HCT116 (cell line): ENCODE measurements around the gene TSEN34. TPM values are rescaled to one million over a fixed set of nuclear protein-coding genes. Genes with fewer than 3 reads are reported as not detected.

Experiments used
- ATAC-seq: fragments of 200-7000 bp; cut with Tn5 transposase; 2 replicates; pipeline ENCODE4 v1.9.1; 2020; ENCODE audit warnings: mild to moderate bottlenecking, moderate library complexity
- BruUV-seq: library from RNA; stranded (reverse); fragments of 400-500 nt; replicated peaks from 2 replicates; lab custom pipeline; 2021; lab: Mats Ljungman, UMichigan
- CTCF ChIA-PET: fragments of 300-600 bp; sonication (Branson Sonifier 250); formaldehyde crosslinking; loops from one replicate; lab custom pipeline; 2021; ENCODE audit warnings: antibody characterized with exemption; lab: Charles Lee
- POLR2A ChIA-PET: fragments of 300-600, 350-600 bp; sonication (Branson Sonifier 250); formaldehyde crosslinking; loops from one replicate; lab custom pipeline; 2021; ENCODE audit warnings: antibody characterized with exemption; lab: Charles Lee
- RAD21 ChIA-PET, 2 experiments: fragments of 300-600 bp; sonication (Branson Sonifier 250); formaldehyde crosslinking; loops; one replicate each; lab custom pipeline; 2023; ENCODE audit warnings: low total read pairs in 2 of 2; ENCODE audit not compliant: uncharacterized antibody in 2 of 2, unreplicated experiment in 2 of 2, low non-redundant PET in 1 of 2; lab: Charles Lee
- DNase-seq: peaks from one replicate; pipeline ENCODE4 v3.0.0-alpha.2; 2010; ENCODE audit warnings: low read depth, low spot score
- H2AFZ ChIP-seq: fragments of 200-600 bp; shearing (Covaris generic), sonication (generic); 2 replicates; pipeline ENCODE4 v1.6.1; 2017; ENCODE audit warnings: low read depth, mixed run types, mixed read lengths, antibody characterized with exemption, low read length; ENCODE audit not compliant: poor library complexity, severe bottlenecking
- H3K27ac ChIP-seq: 2 replicates; pipeline ENCODE4 v1.5.1; 2012; ENCODE audit warnings: low read depth, low read length
- H3K27me3 ChIP-seq: fragments of 200-600 bp; sonication (generic); 2 replicates; pipeline ENCODE4 v1.6.1; 2016; ENCODE audit warnings: mixed run types, low read length, mixed read lengths; ENCODE audit not compliant: insufficient read depth
- H3K36me3 ChIP-seq, 2 experiments: fragments of 200-500 bp in 1 of 2; fragments of 200-600 bp in 1 of 2; sonication (Bioruptor generic) in 1 of 2; sonication (generic) in 1 of 2; 2 replicates each; pipeline versions ENCODE4 v1.5.1 to v1.6.1; 2014 to 2016; ENCODE audit warnings: low read length in 2 of 2, inconsistent platforms in 1 of 2, mixed read lengths in 1 of 2, mixed run types in 1 of 2; ENCODE audit not compliant: insufficient read depth in 2 of 2, control insufficient read depth in 1 of 2
- H3K4me1 ChIP-seq, 2 experiments: fragments of 200-600 bp in 1 of 2; sonication (generic) in 1 of 2; 2 replicates each; pipeline versions ENCODE4 v1.5.1 to v1.6.1; 2012 to 2017; ENCODE audit warnings: low read length in 2 of 2, inconsistent platforms in 1 of 2, mild to moderate bottlenecking in 1 of 2, mixed read lengths in 1 of 2, mixed run types in 1 of 2, moderate library complexity in 1 of 2; ENCODE audit not compliant: insufficient read depth in 2 of 2, control insufficient read depth in 1 of 2
- H3K4me2 ChIP-seq: fragments of 200-600 bp; sonication (generic); 2 replicates; pipeline ENCODE4 v1.6.1; 2017; ENCODE audit warnings: mixed run types, low read length, mixed read lengths
- H3K4me3 ChIP-seq, 2 experiments: fragments of 200-600 bp in 1 of 2; sonication (generic) in 1 of 2; replicated peaks in 1 of 2; 2 replicates each; pipeline ENCODE4 v1.5.1; 2011 to 2016; ENCODE audit warnings: low read length in 2 of 2, control low read depth in 1 of 2, low read depth in 1 of 2, mild to moderate bottlenecking in 1 of 2, mixed read lengths in 1 of 2, mixed run types in 1 of 2
- H3K79me2 ChIP-seq: fragments of 200-600 bp; sonication (generic); 2 replicates; pipeline ENCODE4 v1.6.1; 2017; ENCODE audit warnings: mild to moderate bottlenecking, mixed run types, low read length, moderate library complexity, mixed read lengths; ENCODE audit not compliant: insufficient read depth
- H3K9ac ChIP-seq: fragments of 200-600 bp; sonication (generic); 2 replicates; pipeline ENCODE4 v1.6.1; 2016; ENCODE audit warnings: low read length, mixed read lengths
- H3K9me2 ChIP-seq: fragments of 200-600 bp; sonication (generic), shearing (Covaris generic); 2 replicates; pipeline ENCODE4 v1.6.1; 2017; ENCODE audit warnings: mixed run types, mild to moderate bottlenecking, moderate library complexity; ENCODE audit not compliant: insufficient read depth
- H3K9me3 ChIP-seq, 2 experiments: fragments of 200-500 bp in 1 of 2; fragments of 200-600 bp in 1 of 2; sonication (Bioruptor generic) in 1 of 2; sonication (generic) in 1 of 2; 2 replicates each; pipeline ENCODE4 v1.6.1; 2014 to 2017; ENCODE audit warnings: low read length in 2 of 2, mixed read lengths in 2 of 2, inconsistent platforms in 1 of 2, low read depth in 1 of 2, mild to moderate bottlenecking in 1 of 2, mixed run types in 1 of 2, moderate library complexity in 1 of 2; ENCODE audit not compliant: control insufficient read depth in 1 of 2, insufficient read depth in 1 of 2
- H4K20me1 ChIP-seq: fragments of 200-600 bp; sonication (generic), shearing (Covaris generic); 2 replicates; pipeline ENCODE4 v1.6.1; 2017; ENCODE audit warnings: mixed run types, mild to moderate bottlenecking, moderate library complexity; ENCODE audit not compliant: insufficient read depth
- FOSL1 ChIP-seq: IDR thresholded peaks from 2 replicates; pipeline ENCODE4 v1.6.1; 2012; ENCODE audit warnings: low read depth
- SIN3A ChIP-seq: IDR thresholded peaks from 2 replicates; pipeline ENCODE4 v1.6.1; 2012; ENCODE audit warnings: low read depth
- SP1 ChIP-seq: IDR thresholded peaks from 2 replicates; pipeline ENCODE4 v1.6.1; 2012; ENCODE audit warnings: low read depth
- SRF ChIP-seq: IDR thresholded peaks from 2 replicates; pipeline ENCODE4 v1.6.1; 2012; ENCODE audit warnings: low read depth
- ZNF274 ChIP-seq: fragments of 200-500 bp; sonication (Bioruptor generic); IDR thresholded peaks from 2 replicates; pipeline ENCODE4 v1.6.1; 2014; ENCODE audit warnings: mild to moderate bottlenecking, low read depth, low read length, inconsistent platforms
- intact Hi-C: fragments of 100-400 bp; cut with micrococcal nuclease; formaldehyde crosslinking; loops from 2 replicates; pipeline ENCODE4 v1.10.0; 2022
- total RNA-seq: library from RNA; stranded (reverse); gene quantifications from one replicate; pipeline ENCODE4 v1.2.1, GENCODE V29; 2021; ENCODE audit not compliant: unreplicated experiment
- TF ChIP-seq, protein P1 (sequence below), 3 experiments: fragments of 200-600 bp in 1 of 3; sonication (generic) in 1 of 3; IDR thresholded peaks in 2 of 3; conservative IDR thresholded peaks in 1 of 3; 2 replicates each; pipeline ENCODE4 v1.5.1; 2012 to 2017; ENCODE audit warnings: low read depth in 2 of 3, low read length in 2 of 3, antibody characterized with exemption in 1 of 3, borderline replicate concordance in 1 of 3, control low read depth in 1 of 3, mild to moderate bottlenecking in 1 of 3, mixed read lengths in 1 of 3, mixed run types in 1 of 3, moderate library complexity in 1 of 3; ENCODE audit not compliant: insufficient read depth in 1 of 3

Gene TSEN34
- total RNA-seq, 1 experiment from 2014 or later, result 99.9 TPM

GRCh38 chr19:54204767-54205468 is 13.8 kb downstream of the TSEN34 start (continued):
- TF ChIP-seq, protein P1, sequence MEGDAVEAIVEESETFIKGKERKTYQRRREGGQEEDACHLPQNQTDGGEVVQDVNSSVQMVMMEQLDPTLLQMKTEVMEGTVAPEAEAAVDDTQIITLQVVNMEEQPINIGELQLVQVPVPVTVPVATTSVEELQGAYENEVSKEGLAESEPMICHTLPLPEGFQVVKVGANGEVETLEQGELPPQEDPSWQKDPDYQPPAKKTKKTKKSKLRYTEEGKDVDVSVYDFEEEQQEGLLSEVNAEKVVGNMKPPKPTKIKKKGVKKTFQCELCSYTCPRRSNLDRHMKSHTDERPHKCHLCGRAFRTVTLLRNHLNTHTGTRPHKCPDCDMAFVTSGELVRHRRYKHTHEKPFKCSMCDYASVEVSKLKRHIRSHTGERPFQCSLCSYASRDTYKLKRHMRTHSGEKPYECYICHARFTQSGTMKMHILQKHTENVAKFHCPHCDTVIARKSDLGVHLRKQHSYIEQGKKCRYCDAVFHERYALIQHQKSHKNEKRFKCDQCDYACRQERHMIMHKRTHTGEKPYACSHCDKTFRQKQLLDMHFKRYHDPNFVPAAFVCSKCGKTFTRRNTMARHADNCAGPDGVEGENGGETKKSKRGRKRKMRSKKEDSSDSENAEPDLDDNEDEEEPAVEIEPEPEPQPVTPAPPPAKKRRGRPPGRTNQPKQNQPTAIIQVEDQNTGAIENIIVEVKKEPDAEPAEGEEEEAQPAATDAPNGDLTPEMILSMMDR (IDR thresholded peaks at IDR 0.05 in 2 of 3, conservative IDR thresholded peaks at IDR 0.05 in 1 of 3; ENCODE audit: borderline replicate concordance in 1 of 3, insufficient read depth in 1 of 3, low read depth in 2 of 3, low read length in 2 of 3), result no peak
- TF ChIP-seq ZNF274, result no peak

DNA sequence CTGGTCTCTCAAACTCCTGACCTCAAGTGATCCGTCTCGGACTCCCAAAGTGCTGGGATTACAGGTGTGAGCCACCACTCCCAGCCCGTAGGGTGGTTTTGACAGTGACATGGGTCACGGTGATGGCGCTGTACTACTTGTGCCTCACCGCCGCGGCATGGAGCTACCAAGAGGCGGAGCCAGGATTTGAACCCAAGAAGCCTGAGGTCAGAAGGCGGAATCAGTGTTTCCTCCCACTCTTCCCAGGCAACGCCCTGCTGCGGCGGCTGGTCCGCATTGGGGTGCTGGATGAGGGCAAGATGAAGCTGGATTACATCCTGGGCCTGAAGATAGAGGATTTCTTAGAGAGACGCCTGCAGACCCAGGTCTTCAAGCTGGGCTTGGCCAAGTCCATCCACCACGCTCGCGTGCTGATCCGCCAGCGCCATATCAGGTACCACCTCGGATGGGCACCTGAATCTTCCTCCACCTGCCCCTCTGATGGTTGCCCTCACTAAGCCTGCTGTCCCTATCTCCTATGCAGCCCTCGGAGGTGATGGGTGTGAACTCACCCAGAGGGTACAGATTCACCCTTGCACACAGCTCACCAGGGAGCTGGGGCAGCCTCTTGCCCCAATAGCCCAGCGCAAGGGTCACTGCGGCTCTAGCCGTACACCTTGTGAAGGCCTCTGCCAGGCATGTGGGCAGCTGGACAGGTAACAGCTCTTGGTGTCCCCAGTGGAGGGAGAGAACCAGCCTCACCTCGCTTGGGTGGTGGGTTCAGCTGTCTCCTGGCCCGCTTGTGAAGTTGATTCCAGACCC is 15.1 kb downstream of the TSEN34 start:
- Histone ChIP-seq H3K79me2 (peaks cover 68% of the 10 kb centered on the region), H4K20me1 (peaks cover 73% of the 10 kb centered on the region; the same call in 1 of the 2 replicates), H2AFZ (no peak overlapping the region), H3K27me3 (no peaks in the 10 kb centered on the region), H3K9ac (peak overlapping the region; percentile 18; the same call in 1 of the 2 replicates), H3K4me3 (no peak overlapping the region), H3K27ac (no peak overlapping the region), H3K4me1 (peaks cover 18 to 63% of the 10 kb centered on the region in 2 experiments), H3K9me3 (no peaks in the 10 kb centered on the region), H3K4me2 (no peak overlapping the region), H3K36me3 (peaks cover 55 to 70% of the 10 kb centered on the region in 2 experiments), H3K9me2 (no peaks in the 10 kb centered on the region)
- no peak for DNase-seq
- intact Hi-C loops, result no loop called here
- no peak for TF ChIP-seq ZNF274
- TF ChIP-seq SRF, result no peak
- no peak for TF ChIP-seq SIN3A
- no peak for TF ChIP-seq FOSL1
- TF ChIP-seq, protein P1 (IDR thresholded peaks at IDR 0.05 in 2 of 3, conservative IDR thresholded peaks at IDR 0.05 in 1 of 3; ENCODE audit: borderline replicate concordance in 1 of 3, insufficient read depth in 1 of 3, low read depth in 2 of 3, low read length in 2 of 3), result no peak
- TF ChIP-seq SP1, result no peak
- no TSS peak for BruUV-seq
- ATAC-seq, result no peak
- POLR2A ChIA-PET, result interaction anchor here (1.7 to 2.5 kb wide), 2 partner anchors 12 to 16 kb away, joined by 4 to 16 read pairs; partner anchors contain the start of genes MBOAT7 and TSEN34
- CTCF ChIA-PET, result no interaction called here
- RAD21 ChIA-PET, result no interaction called here
